NCI-H1105 treated with DMSO at 0.1 percent for 48 hours (cell line): ENCODE data around the gene RASAL2.
"Not testable (repeated sequence)": the region's sequence is repeated elsewhere in the genome, so short reads cannot be mapped to it uniquely, and the experiment has no call there.

ENCODE experiments used
- DNase-seq: peaks from one replicate; lab custom pipeline; 2025; lab: John Stamatoyannopoulos, UW

Gene RASAL2

GRCh38 chr1:178071811-178072210 is 22.1 kb upstream of the RASAL2 start:
- DNase-seq = no peak

- DNase-seq = no peak
Measured at GRCh38 chr1:178072326-178072725, 21.6 kb upstream of the RASAL2 start.

GRCh38 chr1:178075333-178075732 is 18.6 kb upstream of the RASAL2 start:
- DNase-seq = no peak

- no peak for DNase-seq
Measured at GRCh38 chr1:178076607-178077006, 17.3 kb upstream of the RASAL2 start.

- no peak for DNase-seq
Measured at GRCh38 chr1:178077917-178078316, 16.0 kb upstream of the RASAL2 start.

GRCh38 chr1:178086294-178086693 is 7.6 kb upstream of the RASAL2 start:
- DNase-seq = no peak

- DNase-seq = no peak
Measured at GRCh38 chr1:178086766-178087165, 7.1 kb upstream of the RASAL2 start.

GRCh38 chr1:178088651-178089050 is 5.3 kb upstream of the RASAL2 start:
- no peak for DNase-seq

GRCh38 chr1:178091454-178091853 is 2.5 kb upstream of the RASAL2 start:
- not testable (repeated sequence) for DNase-seq

- DNase-seq = no peak
Measured at GRCh38 chr1:178091986-178092745, 1.7 kb upstream of the RASAL2 start.

- DNase-seq = peak; percentile 42
Measured at GRCh38 chr1:178092878-178093493, 918 bp upstream of the RASAL2 start.

- peak; percentile 91 for DNase-seq
Measured at GRCh38 chr1:178093494-178093950, 382 bp upstream of the RASAL2 start.

- DNase-seq = no peak
Measured at GRCh38 chr1:178094739-178095645, 1.1 kb downstream of the RASAL2 start.

GRCh38 chr1:178096421-178096820 is 2.5 kb downstream of the RASAL2 start:
- DNase-seq = no peak

GRCh38 chr1:178098262-178098661 is 4.4 kb downstream of the RASAL2 start:
- no peak for DNase-seq

GRCh38 chr1:178101266-178101630 is 7.3 kb downstream of the RASAL2 start:
- DNase-seq = no peak

- DNase-seq = no peak
Measured at GRCh38 chr1:178101654-178102053, 7.8 kb downstream of the RASAL2 start.

- no peak for DNase-seq
Measured at GRCh38 chr1:178102218-178102617, 8.3 kb downstream of the RASAL2 start.

- DNase-seq = no peak
Measured at GRCh38 chr1:178107823-178108222, 13.9 kb downstream of the RASAL2 start.

- no peak for DNase-seq
Measured at GRCh38 chr1:178109348-178110143, 15.6 kb downstream of the RASAL2 start.

GRCh38 chr1:178115260-178115659 is 21.4 kb downstream of the RASAL2 start:
- no peak for DNase-seq

- DNase-seq = no peak
Measured at GRCh38 chr1:178118524-178118923, 24.6 kb downstream of the RASAL2 start.
